Natural killer cell (primary cell): ENCODE results near the gene CAVIN1. TPM values are rescaled to one million over a fixed set of nuclear protein-coding genes. Genes with fewer than 3 reads are reported as not detected.

ENCODE experiments used
- ATAC-seq, 3 donors: fragments of 150-1000 bp in 2 of 3; fragments of 200-7000 bp in 1 of 3; cut with Tn5 transposase; 1 replicate in 1 of 3; 2 replicates in 2 of 3; pipeline ENCODE4 v1.10.0; 2021; ENCODE audit warnings: mild to moderate bottlenecking in 2 of 3, moderate library complexity in 2 of 3
- DNase-seq, 2 donors: peaks; one replicate each; pipeline versions ENCODE4 v3.0.0 to v3.0.0-alpha.2; 2013 to 2021; ENCODE audit warnings: mixed read lengths in 1 of 2
- H3K27ac ChIP-seq: one replicate; pipeline ENCODE4 v1.5.1; 2013; ENCODE audit warnings: mild to moderate bottlenecking, low read length
- H3K27me3 ChIP-seq: one replicate; pipeline ENCODE4 v1.6.1; 2013; ENCODE audit warnings: low read length; ENCODE audit not compliant: control insufficient read depth, insufficient read depth
- H3K36me3 ChIP-seq: one replicate; pipeline ENCODE4 v1.6.1; 2013; ENCODE audit warnings: low read length; ENCODE audit not compliant: control insufficient read depth, insufficient read depth
- H3K4me1 ChIP-seq: one replicate; pipeline ENCODE4 v1.6.1; 2013; ENCODE audit warnings: low read length; ENCODE audit not compliant: control insufficient read depth, insufficient read depth
- H3K4me3 ChIP-seq: one replicate; pipeline ENCODE4 v1.5.1; 2013; ENCODE audit warnings: low read length
- H3K9me3 ChIP-seq: one replicate; pipeline ENCODE4 v1.6.1; 2013; ENCODE audit warnings: low read length; ENCODE audit not compliant: control insufficient read depth, insufficient read depth
- H3K27ac Mint-ChIP-seq, 2 donors: one replicate each; pipeline ENCODE4 v1.8.0; 2022; ENCODE audit warnings: mild to moderate bottlenecking in 2 of 2, mixed read lengths in 2 of 2, moderate library complexity in 1 of 2
- H3K27me3 Mint-ChIP-seq, 2 donors: one replicate each; pipeline ENCODE4 v1.8.0; 2022; ENCODE audit warnings: low read depth in 2 of 2, mixed read lengths in 2 of 2
- H3K36me3 Mint-ChIP-seq: one replicate; pipeline ENCODE4 v1.8.0; 2022; ENCODE audit warnings: mixed read lengths
- H3K4me1 Mint-ChIP-seq, 2 donors: one replicate each; pipeline ENCODE4 v1.8.0; 2022; ENCODE audit warnings: mixed read lengths in 2 of 2
- H3K4me3 Mint-ChIP-seq: one replicate; pipeline ENCODE4 v1.8.0; 2022; ENCODE audit warnings: mild to moderate bottlenecking, moderate library complexity, mixed read lengths
- H3K9me3 Mint-ChIP-seq, 2 donors: one replicate each; pipeline ENCODE4 v1.8.0; 2022; ENCODE audit warnings: mixed read lengths in 2 of 2
- CTCF ChIP-seq: fragments of 200-600 bp; IDR thresholded peaks from one replicate; pipeline ENCODE4 v1.8.0; 2022; ENCODE audit warnings: antibody characterized with exemption
- WGBS: methylation state at CpG from one replicate; pipeline ENCODE4 v1.1.7; 2013; ENCODE audit warnings: missing lambda C conversion rate; ENCODE audit not compliant: insufficient coverage; 5-methylcytosine and 5-hydroxymethylcytosine counted together
- intact Hi-C: fragments of 100-400 bp; cut with micrococcal nuclease; formaldehyde crosslinking; loops from one replicate; pipeline ENCODE4 v1.14.2; 2022
- total RNA-seq, 4 donors: library from RNA; stranded (reverse); fragments of 120-200 nt in 1 of 4; gene quantifications; one replicate each; pipeline versions ENCODE4 v1.2.3 to v1.2.4, GENCODE V29; 2013 to 2022

The CAVIN1 gene
- total RNA-seq, 3 donors from 2014 or later (not counting 1 experiment from before 2014, with no cell fraction given), result 0.11 to 0.20 TPM; not detected in 1

GRCh38 chr17:42386777-42387657 lies 36.0 kb downstream of the CAVIN1 start:
- no peak for TF ChIP-seq CTCF
- DNase-seq, result peak in 1 of 2 donors; percentile 56
- H3K27me3 Mint-ChIP-seq, result no peaks in the 10 kb centered on the region
- no peaks in the 10 kb centered on the region for H3K9me3 Mint-ChIP-seq
- peaks cover 48 to 54% of the 10 kb centered on the region in 2 donors for H3K4me1 Mint-ChIP-seq
- no peaks in the 10 kb centered on the region for H3K36me3 ChIP-seq
- peak overlapping the region; percentile 93 for H3K4me3 Mint-ChIP-seq
- intact Hi-C loops, result loop anchor here (5.0 kb wide), 3 partner anchors 45 to 70 kb away; partner anchors contain the start of gene ATP6V0A1
- H3K36me3 Mint-ChIP-seq, result no peaks in the 10 kb centered on the region
- H3K27ac Mint-ChIP-seq, result peak overlapping the region; percentile 99 to 100
- H3K27me3 ChIP-seq, result no peaks in the 10 kb centered on the region
- no peaks in the 10 kb centered on the region for H3K9me3 ChIP-seq
- peak overlapping the region; percentile 87 for H3K4me3 ChIP-seq
- ATAC-seq, result no peak
- H3K4me1 ChIP-seq, result peaks cover 9% of the 10 kb centered on the region
- 2% methylated on average over 5 of the region's 8 CpGs for WGBS
- H3K27ac ChIP-seq, result peak overlapping the region; percentile 99

DNA sequence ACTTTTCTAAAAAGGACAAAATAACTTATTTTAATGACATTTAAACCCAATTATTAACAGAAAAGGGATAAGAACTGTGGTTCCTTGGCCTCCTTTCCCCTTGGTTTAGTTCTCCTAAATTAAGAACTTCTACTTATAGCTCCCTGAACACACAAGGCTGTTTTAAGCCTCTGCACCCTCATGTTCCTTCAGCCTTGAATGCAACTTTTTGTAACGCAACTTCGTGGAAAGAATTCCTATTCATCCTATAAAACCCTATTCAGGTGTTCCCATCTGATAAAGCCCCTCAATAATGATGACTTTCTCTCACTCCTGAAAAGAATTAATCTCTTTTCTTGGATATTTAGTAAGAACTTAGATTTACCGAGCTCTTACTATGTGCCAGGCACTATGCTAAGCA lies 41.2 kb downstream of the CAVIN1 start:
- Mint-ChIP-seq H3K4me1 (peaks cover 54 to 57% of the 10 kb centered on the region in 2 donors), H3K4me3 (no peak overlapping the region), H3K27ac (peak overlapping the region; percentile 21 to 25), H3K27me3 (no peaks in the 10 kb centered on the region), H3K9me3 (no peaks in the 10 kb centered on the region), H3K36me3 (no peaks in the 10 kb centered on the region)
- Histone ChIP-seq H3K27ac (no peak overlapping the region), H3K9me3 (no peaks in the 10 kb centered on the region), H3K4me3 (no peak overlapping the region), H3K27me3 (no peaks in the 10 kb centered on the region), H3K4me1 (peaks cover 24% of the 10 kb centered on the region), H3K36me3 (peaks cover 2% of the 10 kb centered on the region)
- DNase-seq (no peak), ATAC-seq (no peak)
- no peak for TF ChIP-seq CTCF
- 83% methylated on average over 3 of the region's 3 CpGs for WGBS
- intact Hi-C loops, result no loop called here

DNA sequence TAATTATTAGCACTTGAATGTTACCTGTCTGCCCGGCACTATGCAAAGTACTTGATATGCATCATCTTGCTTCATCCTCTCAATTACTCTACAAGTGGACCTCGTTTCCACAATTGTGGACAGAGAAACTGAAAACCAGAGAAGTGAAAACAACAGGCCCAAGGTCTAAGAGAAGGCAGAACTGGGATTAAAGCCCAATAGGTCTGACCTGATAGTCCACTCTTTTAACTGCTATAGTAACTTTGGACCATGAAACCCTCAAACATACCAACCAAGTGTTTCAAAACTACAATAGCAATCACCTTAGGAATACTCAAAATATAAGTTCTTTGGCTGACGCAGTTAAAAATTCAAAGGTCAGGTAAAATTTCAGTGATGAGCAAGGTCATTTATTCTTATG lies 42.1 kb downstream of the CAVIN1 start:
- H3K4me3 ChIP-seq, result no peak overlapping the region
- Mint-ChIP-seq H3K36me3 (no peaks in the 10 kb centered on the region), H3K9me3 (no peaks in the 10 kb centered on the region), H3K27me3 (no peaks in the 10 kb centered on the region), H3K4me3 (no peak overlapping the region), H3K4me1 (peaks cover 44 to 50% of the 10 kb centered on the region in 2 donors), H3K27ac (peak overlapping the region in 1 of 2 donors; percentile 42)
- H3K27ac ChIP-seq, result no peak overlapping the region
- no peaks in the 10 kb centered on the region for H3K9me3 ChIP-seq
- peaks cover 17% of the 10 kb centered on the region for H3K4me1 ChIP-seq
- intact Hi-C loops, result no loop called here
- ATAC-seq, result no peak
- 92% methylated on average over 3 of the region's 3 CpGs for WGBS
- no peak for TF ChIP-seq CTCF
- H3K36me3 ChIP-seq, result peaks cover 2% of the 10 kb centered on the region
- H3K27me3 ChIP-seq, result no peaks in the 10 kb centered on the region
- DNase-seq, result no peak
